Measurements from ENCODE around the gene FJX1. TPM values are rescaled to one million over a fixed set of nuclear protein-coding genes. Genes with fewer than 3 reads are reported as not detected.

Gene FJX1
- total RNA-seq, 1 donor from 2014 or later: 0.73 TPM

DNA sequence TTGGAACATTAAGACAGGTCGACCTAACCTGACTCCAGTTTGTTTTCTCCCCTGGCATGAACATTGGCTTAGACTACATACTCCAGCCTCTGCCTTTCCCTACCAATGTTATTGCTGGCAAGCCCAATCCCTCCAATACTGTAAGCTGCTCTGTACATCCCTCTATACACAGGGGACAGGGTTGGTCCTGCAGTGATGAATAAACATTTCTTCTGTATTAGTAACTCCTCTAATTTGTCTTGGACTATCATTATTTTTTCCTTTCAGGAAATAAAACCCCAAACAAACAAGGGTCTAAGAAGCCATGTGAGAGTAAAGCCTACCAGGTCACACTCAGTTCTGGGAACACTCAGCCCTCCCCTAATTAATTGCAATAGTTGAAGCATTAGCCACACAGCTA is 35.1 kb upstream of the FJX1 start:
- intact Hi-C loops (cut with micrococcal nuclease): no loop called here
- Mint-ChIP-seq H3K27ac (no peak overlapping the region), H3K9me3 (no peaks in the 10 kb centered on the region), H3K4me3 (no peak overlapping the region), H3K4me1 (no peaks in the 10 kb centered on the region), H3K36me3 (ENCODE audit: low read depth) (no peaks in the 10 kb centered on the region), H3K27me3 (peaks cover 29% of the 10 kb centered on the region)
- ATAC-seq (ENCODE audit: low read depth) (no peak), DNase-seq (no peak)
- CTCF ChIA-PET: no interaction called here
- POLR2A ChIA-PET: no interaction called here
- TF ChIP-seq, protein P1, sequence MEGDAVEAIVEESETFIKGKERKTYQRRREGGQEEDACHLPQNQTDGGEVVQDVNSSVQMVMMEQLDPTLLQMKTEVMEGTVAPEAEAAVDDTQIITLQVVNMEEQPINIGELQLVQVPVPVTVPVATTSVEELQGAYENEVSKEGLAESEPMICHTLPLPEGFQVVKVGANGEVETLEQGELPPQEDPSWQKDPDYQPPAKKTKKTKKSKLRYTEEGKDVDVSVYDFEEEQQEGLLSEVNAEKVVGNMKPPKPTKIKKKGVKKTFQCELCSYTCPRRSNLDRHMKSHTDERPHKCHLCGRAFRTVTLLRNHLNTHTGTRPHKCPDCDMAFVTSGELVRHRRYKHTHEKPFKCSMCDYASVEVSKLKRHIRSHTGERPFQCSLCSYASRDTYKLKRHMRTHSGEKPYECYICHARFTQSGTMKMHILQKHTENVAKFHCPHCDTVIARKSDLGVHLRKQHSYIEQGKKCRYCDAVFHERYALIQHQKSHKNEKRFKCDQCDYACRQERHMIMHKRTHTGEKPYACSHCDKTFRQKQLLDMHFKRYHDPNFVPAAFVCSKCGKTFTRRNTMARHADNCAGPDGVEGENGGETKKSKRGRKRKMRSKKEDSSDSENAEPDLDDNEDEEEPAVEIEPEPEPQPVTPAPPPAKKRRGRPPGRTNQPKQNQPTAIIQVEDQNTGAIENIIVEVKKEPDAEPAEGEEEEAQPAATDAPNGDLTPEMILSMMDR (IDR thresholded peaks at IDR 0.05): no peak

DNA sequence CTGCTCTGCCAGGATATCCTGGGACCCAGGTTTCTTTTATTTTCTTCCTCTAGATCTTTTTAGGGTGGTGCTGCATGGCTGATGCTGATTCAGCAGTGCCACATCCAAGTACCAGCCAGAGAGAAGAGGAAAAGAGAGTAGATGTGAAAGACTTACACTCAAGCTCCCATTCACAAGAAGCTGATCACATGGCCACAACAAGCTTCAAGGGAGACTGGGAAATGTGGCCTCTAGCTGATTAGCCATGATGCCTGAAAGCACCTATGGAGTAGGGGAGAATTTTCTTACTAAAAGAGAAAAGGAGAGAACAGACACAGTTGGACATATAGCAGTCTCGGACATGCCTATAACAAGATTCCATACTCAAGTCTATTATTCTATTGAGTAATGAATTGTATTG is 34.4 kb upstream of the FJX1 start:
- ChIA-PET POLR2A (no interaction called here), CTCF (no interaction called here)
- Mint-ChIP-seq H3K4me3 (no peak overlapping the region), H3K4me1 (no peaks in the 10 kb centered on the region), H3K36me3 (ENCODE audit: low read depth) (no peaks in the 10 kb centered on the region), H3K27me3 (peaks cover 29% of the 10 kb centered on the region), H3K9me3 (no peaks in the 10 kb centered on the region), H3K27ac (no peak overlapping the region)
- intact Hi-C loops (cut with micrococcal nuclease): no loop called here
- DNase-seq (no peak), ATAC-seq (ENCODE audit: low read depth) (no peak)
- TF ChIP-seq, protein P1 (IDR thresholded peaks at IDR 0.05): no peak

DNA sequence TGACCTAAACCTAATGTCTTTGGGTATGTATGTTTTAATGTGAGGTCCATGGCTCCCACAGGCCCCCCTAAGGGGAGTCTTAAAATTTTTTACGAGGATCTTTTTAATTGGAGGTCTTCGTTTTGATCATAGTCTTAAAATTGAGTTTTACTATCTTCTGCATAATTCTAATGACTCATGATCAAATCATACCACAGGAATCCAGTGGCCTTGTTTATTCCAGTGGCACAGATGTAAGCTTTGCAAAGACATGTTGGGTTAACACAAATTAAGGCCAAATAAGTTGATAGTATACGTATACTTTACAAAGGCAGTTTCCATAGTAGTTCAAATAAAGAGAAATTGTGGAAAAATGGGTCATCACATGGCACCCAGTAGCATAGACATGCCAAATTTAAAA is 33.9 kb upstream of the FJX1 start:
- Mint-ChIP-seq H3K27me3 (peaks cover 31% of the 10 kb centered on the region), H3K4me3 (no peak overlapping the region), H3K36me3 (ENCODE audit: low read depth) (no peaks in the 10 kb centered on the region), H3K4me1 (no peaks in the 10 kb centered on the region), H3K9me3 (no peaks in the 10 kb centered on the region), H3K27ac (no peak overlapping the region)
- intact Hi-C loops (cut with micrococcal nuclease): no loop called here
- TF ChIP-seq, protein P1 (IDR thresholded peaks at IDR 0.05): no peak
- ChIA-PET POLR2A (no interaction called here), CTCF (no interaction called here)
- ATAC-seq (ENCODE audit: low read depth) (no peak), DNase-seq (no peak)

DNA sequence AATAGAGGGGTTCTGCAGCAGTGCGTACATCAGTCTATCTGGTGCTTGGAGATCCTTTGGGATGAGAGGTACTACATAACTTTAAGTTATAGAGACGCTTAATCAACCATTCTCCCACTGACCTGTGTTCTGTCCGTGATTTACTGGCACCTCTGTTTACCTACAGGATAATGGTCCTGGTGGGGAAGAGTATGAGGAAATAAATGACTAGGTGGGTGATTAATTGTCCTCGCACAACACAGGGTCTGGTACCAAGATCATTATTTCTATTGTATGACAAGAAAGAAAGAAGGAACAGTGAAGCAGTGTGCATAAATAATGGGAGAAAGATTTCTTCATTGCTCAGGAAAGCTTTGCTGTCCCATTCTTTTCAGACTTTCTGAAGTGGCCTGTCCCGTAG is 32.8 kb upstream of the FJX1 start:
- Mint-ChIP-seq H3K4me3 (no peak overlapping the region), H3K9me3 (no peaks in the 10 kb centered on the region), H3K36me3 (ENCODE audit: low read depth) (no peaks in the 10 kb centered on the region), H3K4me1 (no peaks in the 10 kb centered on the region), H3K27me3 (peaks cover 31% of the 10 kb centered on the region), H3K27ac (no peak overlapping the region)
- intact Hi-C loops (cut with micrococcal nuclease): no loop called here
- CTCF ChIA-PET: no interaction called here
- ATAC-seq (ENCODE audit: low read depth) (no peak), DNase-seq (no peak)
- POLR2A ChIA-PET: no interaction called here
- TF ChIP-seq, protein P1 (IDR thresholded peaks at IDR 0.05): no peak

DNA sequence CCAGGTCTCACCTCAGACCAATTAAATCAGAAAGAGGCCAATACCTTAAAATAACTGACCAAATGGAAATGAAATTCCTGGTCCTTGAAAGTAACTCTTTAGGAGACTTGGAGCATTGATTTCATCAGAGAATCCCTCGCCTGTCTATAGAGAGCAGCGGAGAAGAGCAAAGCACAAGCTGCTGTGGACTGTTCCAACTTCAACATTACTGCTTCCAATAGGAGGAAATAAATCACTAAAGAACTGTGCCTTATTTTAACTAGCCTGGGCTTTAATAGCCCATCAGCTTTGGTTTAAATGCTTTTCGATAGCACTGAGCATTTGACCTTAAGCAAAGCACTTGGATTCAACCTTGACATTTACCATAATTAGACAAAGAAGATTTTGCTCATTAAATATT is 32.0 kb upstream of the FJX1 start:
- TF ChIP-seq, protein P1 (IDR thresholded peaks at IDR 0.05): no peak
- ATAC-seq (ENCODE audit: low read depth): no peak
- no peak overlapping the region for H3K27ac Mint-ChIP-seq
- no peaks in the 10 kb centered on the region for H3K36me3 Mint-ChIP-seq (ENCODE audit: low read depth)
- H3K4me3 Mint-ChIP-seq: no peak overlapping the region
- no peaks in the 10 kb centered on the region for H3K4me1 Mint-ChIP-seq
- CTCF ChIA-PET: no interaction called here
- no peaks in the 10 kb centered on the region for H3K9me3 Mint-ChIP-seq
- POLR2A ChIA-PET: no interaction called here
- peaks cover 24% of the 10 kb centered on the region for H3K27me3 Mint-ChIP-seq
- intact Hi-C loops (cut with micrococcal nuclease): no loop called here
- no peak for DNase-seq

Data from activated B cell treated with CpG ODN at 0.5 μM for 24 hours (primary cell).